ENCODE measurements around the gene SVIL. TPM values are rescaled to one million over a fixed set of nuclear protein-coding genes. Genes with fewer than 3 reads are reported as not detected.
A peak's percentile ranks its signal among the peaks of the same experiment; 100 is the strongest.

Gene SVIL
- 10 to 100 TPM in 1 of 3 donors, 1 to 10 TPM in 1, under 1 TPM in 1; 0.16 to 16.3 (median 2.6) TPM for polyA plus RNA-seq

- H3K27ac Mint-ChIP-seq = peak within 1 kb of the TSS; percentile 42 to 92 (median 89)
- H3K27me3 Mint-ChIP-seq (ENCODE audit: low read depth in 3 of 3) = peaks cover 0 to 10% (median 5%) of the 10 kb centered on the region in 3 donors
- peak within 1 kb of the TSS; percentile 47 to 83 (median 81) for H3K4me3 Mint-ChIP-seq
- no peak for DNase-seq
- H3K36me3 Mint-ChIP-seq = peaks cover 0 to 6% (median 2%) of the 10 kb centered on the region in 3 donors
- no peaks in the 10 kb centered on the region for H3K9me3 Mint-ChIP-seq
- H3K4me1 Mint-ChIP-seq = peaks cover 51 to 54% of the 10 kb centered on the region in 2 donors
Observed at GRCh38 chr10:29634764-29635625, at the start of gene SVIL. Gene SVIL, minus strand, starts transcription at chr10:29634971. Its CDS starts 79,913 bp downstream, at chr10:29555058.

GRCh38 chr10:29681676-29682448, 47.1 kb upstream of the SVIL start:
- peak; percentile 78 to 81 (median 78) for DNase-seq
- Mint-ChIP-seq H3K36me3 (peaks cover 8 to 14% (median 11%) of the 10 kb centered on the region in 3 donors), H3K4me1 (peaks cover 87 to 94% of the 10 kb centered on the region in 2 donors), H3K9me3 (peaks cover 0 to 3% (median under 1%) of the 10 kb centered on the region in 6 donors), H3K4me3 (peak overlapping the region; percentile 77 to 85 (median 79)), H3K27ac (peak overlapping the region; percentile 92 to 99 (median 96)), H3K27me3 (ENCODE audit: low read depth in 3 of 3) (peaks cover 0 to 3% (median 0%) of the 10 kb centered on the region in 3 donors)

- no peak for DNase-seq
- Mint-ChIP-seq H3K4me1 (peaks cover 84 to 90% of the 10 kb centered on the region in 2 donors), H3K4me3 (peak overlapping the region; percentile 77 to 85 (median 79)), H3K36me3 (peaks cover 15 to 19% (median 17%) of the 10 kb centered on the region in 3 donors), H3K27me3 (ENCODE audit: low read depth in 3 of 3) (peaks cover 0 to 3% (median 0%) of the 10 kb centered on the region in 3 donors), H3K27ac (peak overlapping the region; percentile 92 to 99 (median 96)), H3K9me3 (peaks cover 0 to 10% (median 7%) of the 10 kb centered on the region in 6 donors)
Observed at GRCh38 chr10:29680091-29680490, 45.3 kb upstream of the SVIL start.

- Mint-ChIP-seq H3K36me3 (peaks cover 14 to 23% (median 19%) of the 10 kb centered on the region in 3 donors), H3K27me3 (ENCODE audit: low read depth in 3 of 3) (peaks cover 0 to 6% (median 2%) of the 10 kb centered on the region in 3 donors), H3K4me3 (no peak overlapping the region), H3K27ac (no peak overlapping the region), H3K9me3 (peaks cover 0 to 12% (median 9%) of the 10 kb centered on the region in 6 donors), H3K4me1 (peaks cover 54 to 63% of the 10 kb centered on the region in 2 donors)
- DNase-seq = no peak
Observed at GRCh38 chr10:29676732-29677131, 42.0 kb upstream of the SVIL start.

GRCh38 chr10:29675984-29676383, 41.2 kb upstream of the SVIL start:
- peaks cover 47 to 55% of the 10 kb centered on the region in 2 donors for H3K4me1 Mint-ChIP-seq
- H3K36me3 Mint-ChIP-seq = peaks cover 14 to 30% (median 20%) of the 10 kb centered on the region in 3 donors
- H3K27ac Mint-ChIP-seq = peak overlapping the region in 3 of 6 donors; percentile 35 to 56 (median 42)
- H3K27me3 Mint-ChIP-seq (ENCODE audit: low read depth in 3 of 3) = peaks cover 0 to 4% (median 2%) of the 10 kb centered on the region in 3 donors
- DNase-seq = no peak
- no peak overlapping the region for H3K4me3 Mint-ChIP-seq
- H3K9me3 Mint-ChIP-seq = peaks cover 0 to 12% (median 9%) of the 10 kb centered on the region in 6 donors

GRCh38 chr10:29671968-29672367, 37.2 kb upstream of the SVIL start:
- Mint-ChIP-seq H3K4me3 (no peak overlapping the region), H3K36me3 (peaks cover 15 to 33% (median 27%) of the 10 kb centered on the region in 3 donors), H3K27me3 (ENCODE audit: low read depth in 3 of 3) (peaks cover 0 to 3% (median 2%) of the 10 kb centered on the region in 3 donors), H3K9me3 (peaks cover 0 to 12% (median 7%) of the 10 kb centered on the region in 6 donors), H3K4me1 (peaks cover 19 to 31% of the 10 kb centered on the region in 2 donors), H3K27ac (no peak overlapping the region)
- DNase-seq = no peak

GRCh38 chr10:29671228-29671780, 36.5 kb upstream of the SVIL start:
- Mint-ChIP-seq H3K4me1 (peaks cover 19 to 29% of the 10 kb centered on the region in 2 donors), H3K9me3 (peaks cover 0 to 12% (median 7%) of the 10 kb centered on the region in 6 donors), H3K36me3 (peaks cover 13 to 31% (median 25%) of the 10 kb centered on the region in 3 donors), H3K27ac (no peak overlapping the region), H3K4me3 (no peak overlapping the region), H3K27me3 (ENCODE audit: low read depth in 3 of 3) (peaks cover 0 to 3% (median 2%) of the 10 kb centered on the region in 3 donors)
- no peak for DNase-seq

- no peak overlapping the region for H3K27ac Mint-ChIP-seq
- H3K36me3 Mint-ChIP-seq = peaks cover 7 to 26% (median 20%) of the 10 kb centered on the region in 3 donors
- peaks cover 0 to 6% (median 2%) of the 10 kb centered on the region in 6 donors for H3K9me3 Mint-ChIP-seq
- peaks cover 14 to 23% of the 10 kb centered on the region in 2 donors for H3K4me1 Mint-ChIP-seq
- H3K4me3 Mint-ChIP-seq = no peak overlapping the region
- DNase-seq = no peak
- H3K27me3 Mint-ChIP-seq (ENCODE audit: low read depth in 3 of 3) = peaks cover 0 to 3% (median 2%) of the 10 kb centered on the region in 3 donors
Observed at GRCh38 chr10:29670761-29671160, 36.0 kb upstream of the SVIL start.

GRCh38 chr10:29669149-29669548, 34.4 kb upstream of the SVIL start:
- H3K9me3 Mint-ChIP-seq = no peaks in the 10 kb centered on the region
- H3K27ac Mint-ChIP-seq = peak overlapping the region in 3 of 6 donors; percentile 23 to 58 (median 57)
- H3K27me3 Mint-ChIP-seq (ENCODE audit: low read depth in 3 of 3) = peaks cover 0 to 3% (median 2%) of the 10 kb centered on the region in 3 donors
- H3K36me3 Mint-ChIP-seq = peaks cover 4 to 20% (median 11%) of the 10 kb centered on the region in 3 donors
- H3K4me1 Mint-ChIP-seq = peaks cover 3 to 11% of the 10 kb centered on the region in 2 donors
- no peak for DNase-seq
- H3K4me3 Mint-ChIP-seq = no peak overlapping the region

- peaks cover 3 to 11% of the 10 kb centered on the region in 2 donors for H3K4me1 Mint-ChIP-seq
- H3K4me3 Mint-ChIP-seq = no peak overlapping the region
- H3K27me3 Mint-ChIP-seq (ENCODE audit: low read depth in 3 of 3) = peaks cover 0 to 3% (median 0%) of the 10 kb centered on the region in 3 donors
- H3K27ac Mint-ChIP-seq = peak overlapping the region in 2 of 6 donors; percentile 57 to 58
- no peak for DNase-seq
- peaks cover 4 to 20% (median 11%) of the 10 kb centered on the region in 3 donors for H3K36me3 Mint-ChIP-seq
- H3K9me3 Mint-ChIP-seq = no peaks in the 10 kb centered on the region
Observed at GRCh38 chr10:29668628-29669027, 33.9 kb upstream of the SVIL start.

- no peak for DNase-seq
- Mint-ChIP-seq H3K36me3 (peaks cover 4 to 16% (median 11%) of the 10 kb centered on the region in 3 donors), H3K4me3 (no peak overlapping the region), H3K9me3 (no peaks in the 10 kb centered on the region), H3K27me3 (ENCODE audit: low read depth in 3 of 3) (no peaks in the 10 kb centered on the region), H3K4me1 (peaks cover 3 to 11% of the 10 kb centered on the region in 2 donors), H3K27ac (no peak overlapping the region)
Observed at GRCh38 chr10:29667191-29667590, 32.4 kb upstream of the SVIL start.

- DNase-seq = no peak
- Mint-ChIP-seq H3K27ac (no peak overlapping the region), H3K4me3 (no peak overlapping the region), H3K36me3 (peaks cover 4 to 11% (median 7%) of the 10 kb centered on the region in 3 donors), H3K4me1 (peaks cover 3 to 11% of the 10 kb centered on the region in 2 donors), H3K27me3 (ENCODE audit: low read depth in 3 of 3) (no peaks in the 10 kb centered on the region), H3K9me3 (no peaks in the 10 kb centered on the region)
Observed at GRCh38 chr10:29666201-29666600, 31.4 kb upstream of the SVIL start.

GRCh38 chr10:29663718-29664117, 28.9 kb upstream of the SVIL start:
- H3K4me3 Mint-ChIP-seq = no peak overlapping the region

More at GRCh38 chr10:29663718-29664117, 28.9 kb upstream of the SVIL start:
- Mint-ChIP-seq H3K27me3 (ENCODE audit: low read depth in 3 of 3) (peaks cover 4 to 9% (median 8%) of the 10 kb centered on the region in 3 donors), H3K36me3 (peaks cover 0 to 1% (median 1%) of the 10 kb centered on the region in 3 donors), H3K9me3 (no peaks in the 10 kb centered on the region), H3K4me1 (peaks cover 18 to 21% of the 10 kb centered on the region in 2 donors), H3K27ac (no peak overlapping the region)
- no peak for DNase-seq

Measured in immature natural killer cell (primary cell).